ENCODE measurements around the gene TSPAN32. TPM values are rescaled to one million over a fixed set of nuclear protein-coding genes. Genes with fewer than 3 reads are reported as not detected.

TSPAN32 gene
- total and polyA plus RNA-seq, 5 donors from 2014 or later: 13.8 to 60.7 (median 43.0) TPM

- peaks cover 18% of the 10 kb centered on the region for H3K36me3 Mint-ChIP-seq
Measured at GRCh38 chr11:2293984-2294925, 7.6 kb upstream of the TSPAN32 start.

GRCh38 chr11:2294926-2295290 is 6.9 kb upstream of the TSPAN32 start:
- H3K9me3 ChIP-seq (ENCODE audit: control insufficient read depth in 2 of 2, low read length in 2 of 2): no peaks in the 10 kb centered on the region
- peak overlapping the region; percentile 20 to 63 (median 34) for H3K27ac Mint-ChIP-seq
- peaks cover 12% of the 10 kb centered on the region for H3K36me3 Mint-ChIP-seq
- H3K4me3 ChIP-seq (ENCODE audit: low read depth, low read length): no peak overlapping the region
- ATAC-seq (ENCODE audit: low read depth in 2 of 2) (no peak), DNase-seq (no peak)
- no peak overlapping the region for H3K27ac ChIP-seq (ENCODE audit: insufficient read depth, low read length, poor library complexity, severe bottlenecking)
- H3K4me3 Mint-ChIP-seq: peak overlapping the region in 1 of 4 donors; percentile 38
- H3K4me1 ChIP-seq (ENCODE audit: control insufficient read depth, insufficient read depth, low read length, poor library complexity, severe bottlenecking): peaks cover 23% of the 10 kb centered on the region
- H3K36me3 ChIP-seq (ENCODE audit: control insufficient read depth, insufficient read depth, low read length): no peaks in the 10 kb centered on the region
- no peaks in the 10 kb centered on the region for H3K27me3 ChIP-seq (ENCODE audit: control insufficient read depth, insufficient read depth, low read length)
- H3K27me3 Mint-ChIP-seq: peaks cover 5% of the 10 kb centered on the region
- no peaks in the 10 kb centered on the region for H3K9me3 Mint-ChIP-seq
- H3K4me1 Mint-ChIP-seq: peaks cover 0 to 41% (median 11%) of the 10 kb centered on the region in 4 donors

More at GRCh38 chr11:2293984-2294925, 7.6 kb upstream of the TSPAN32 start:
- H3K27me3 Mint-ChIP-seq: peaks cover 5% of the 10 kb centered on the region
- H3K4me1 Mint-ChIP-seq: peaks cover 0 to 42% (median 9%) of the 10 kb centered on the region in 4 donors
- H3K4me3 Mint-ChIP-seq: peak overlapping the region in 1 of 4 donors; percentile 83
- DNase-seq (peak in 1 of 3 donors; percentile 0), ATAC-seq (ENCODE audit: low read depth in 2 of 2) (no peak)
- Histone ChIP-seq H3K27ac (ENCODE audit: insufficient read depth, low read length, poor library complexity, severe bottlenecking) (no peak overlapping the region), H3K36me3 (ENCODE audit: control insufficient read depth, insufficient read depth, low read length) (no peaks in the 10 kb centered on the region), H3K4me3 (ENCODE audit: low read depth, low read length) (no peak overlapping the region), H3K9me3 (ENCODE audit: control insufficient read depth in 2 of 2, low read length in 2 of 2) (no peaks in the 10 kb centered on the region), H3K27me3 (ENCODE audit: control insufficient read depth, insufficient read depth, low read length) (no peaks in the 10 kb centered on the region), H3K4me1 (ENCODE audit: control insufficient read depth, insufficient read depth, low read length, poor library complexity, severe bottlenecking) (peaks cover 17% of the 10 kb centered on the region)
- H3K27ac Mint-ChIP-seq: peak overlapping the region; percentile 20 to 63 (median 62)
- no peaks in the 10 kb centered on the region for H3K9me3 Mint-ChIP-seq

GRCh38 chr11:2295971-2296912 is 5.6 kb upstream of the TSPAN32 start:
- H3K4me1 Mint-ChIP-seq: peaks cover 0 to 46% (median 13%) of the 10 kb centered on the region in 4 donors
- DNase-seq (no peak), ATAC-seq (ENCODE audit: low read depth in 2 of 2) (no peak)
- Histone ChIP-seq H3K9me3 (ENCODE audit: control insufficient read depth in 2 of 2, low read length in 2 of 2) (no peaks in the 10 kb centered on the region), H3K4me3 (ENCODE audit: low read depth, low read length) (no peak overlapping the region), H3K27ac (ENCODE audit: insufficient read depth, low read length, poor library complexity, severe bottlenecking) (no peak overlapping the region), H3K27me3 (ENCODE audit: control insufficient read depth, insufficient read depth, low read length) (no peaks in the 10 kb centered on the region), H3K36me3 (ENCODE audit: control insufficient read depth, insufficient read depth, low read length) (no peaks in the 10 kb centered on the region), H3K4me1 (ENCODE audit: control insufficient read depth, insufficient read depth, low read length, poor library complexity, severe bottlenecking) (peaks cover 34% of the 10 kb centered on the region)
- peaks cover 5% of the 10 kb centered on the region for H3K27me3 Mint-ChIP-seq
- H3K27ac Mint-ChIP-seq: peak overlapping the region in 2 of 3 donors; percentile 59 to 76
- H3K4me3 Mint-ChIP-seq: peak overlapping the region in 2 of 4 donors; percentile 23 to 38
- H3K36me3 Mint-ChIP-seq: peaks cover 10% of the 10 kb centered on the region
- no peaks in the 10 kb centered on the region for H3K9me3 Mint-ChIP-seq

- peak overlapping the region in 2 of 3 donors; percentile 86 to 91 for H3K27ac Mint-ChIP-seq
- H3K36me3 ChIP-seq (ENCODE audit: control insufficient read depth, insufficient read depth, low read length): no peaks in the 10 kb centered on the region
Measured at GRCh38 chr11:2296913-2297622, 4.7 kb upstream of the TSPAN32 start.

GRCh38 chr11:2297623-2298030 is 4.2 kb upstream of the TSPAN32 start:
- H3K36me3 ChIP-seq (ENCODE audit: control insufficient read depth, insufficient read depth, low read length): no peaks in the 10 kb centered on the region
- H3K27me3 ChIP-seq (ENCODE audit: control insufficient read depth, insufficient read depth, low read length): no peaks in the 10 kb centered on the region
- no peak for DNase-seq
- H3K4me1 ChIP-seq (ENCODE audit: control insufficient read depth, insufficient read depth, low read length, poor library complexity, severe bottlenecking): peaks cover 48% of the 10 kb centered on the region
- no peak overlapping the region for H3K27ac ChIP-seq (ENCODE audit: insufficient read depth, low read length, poor library complexity, severe bottlenecking)
- peaks cover 5% of the 10 kb centered on the region for H3K27me3 Mint-ChIP-seq
- no peak for ATAC-seq (ENCODE audit: low read depth in 2 of 2)
- no peaks in the 10 kb centered on the region for H3K9me3 Mint-ChIP-seq
- H3K27ac Mint-ChIP-seq: peak overlapping the region in 2 of 3 donors; percentile 86 to 91
- no peaks in the 10 kb centered on the region for H3K9me3 ChIP-seq (ENCODE audit: control insufficient read depth in 2 of 2, low read length in 2 of 2)
- H3K4me3 Mint-ChIP-seq: peak overlapping the region in 2 of 4 donors; percentile 10 to 64
- H3K4me3 ChIP-seq (ENCODE audit: low read depth, low read length): no peak overlapping the region
- peaks cover 0 to 54% (median 18%) of the 10 kb centered on the region in 4 donors for H3K4me1 Mint-ChIP-seq
- H3K36me3 Mint-ChIP-seq: peaks cover 10% of the 10 kb centered on the region

More at GRCh38 chr11:2296913-2297622, 4.7 kb upstream of the TSPAN32 start:
- H3K4me3 Mint-ChIP-seq: no peak overlapping the region
- DNase-seq (no peak), ATAC-seq (ENCODE audit: low read depth in 2 of 2) (no peak)
- Histone ChIP-seq H3K4me3 (ENCODE audit: low read depth, low read length) (no peak overlapping the region), H3K9me3 (ENCODE audit: control insufficient read depth in 2 of 2, low read length in 2 of 2) (no peaks in the 10 kb centered on the region), H3K27me3 (ENCODE audit: control insufficient read depth, insufficient read depth, low read length) (no peaks in the 10 kb centered on the region), H3K4me1 (ENCODE audit: control insufficient read depth, insufficient read depth, low read length, poor library complexity, severe bottlenecking) (peaks cover 42% of the 10 kb centered on the region), H3K27ac (ENCODE audit: insufficient read depth, low read length, poor library complexity, severe bottlenecking) (no peak overlapping the region)
- no peaks in the 10 kb centered on the region for H3K9me3 Mint-ChIP-seq
- peaks cover 0 to 53% (median 17%) of the 10 kb centered on the region in 4 donors for H3K4me1 Mint-ChIP-seq
- peaks cover 5% of the 10 kb centered on the region for H3K27me3 Mint-ChIP-seq
- H3K36me3 Mint-ChIP-seq: peaks cover 10% of the 10 kb centered on the region

GRCh38 chr11:2298131-2298794 is 3.5 kb upstream of the TSPAN32 start:
- H3K9me3 Mint-ChIP-seq: no peaks in the 10 kb centered on the region

More at GRCh38 chr11:2298131-2298794, 3.5 kb upstream of the TSPAN32 start:
- peak overlapping the region in 2 of 3 donors; percentile 77 to 91 for H3K27ac Mint-ChIP-seq
- Histone ChIP-seq H3K27me3 (ENCODE audit: control insufficient read depth, insufficient read depth, low read length) (no peaks in the 10 kb centered on the region), H3K4me3 (ENCODE audit: low read depth, low read length) (no peak overlapping the region), H3K9me3 (ENCODE audit: control insufficient read depth in 2 of 2, low read length in 2 of 2) (no peaks in the 10 kb centered on the region), H3K4me1 (ENCODE audit: control insufficient read depth, insufficient read depth, low read length, poor library complexity, severe bottlenecking) (peaks cover 54% of the 10 kb centered on the region), H3K36me3 (ENCODE audit: control insufficient read depth, insufficient read depth, low read length) (no peaks in the 10 kb centered on the region), H3K27ac (ENCODE audit: insufficient read depth, low read length, poor library complexity, severe bottlenecking) (peak overlapping the region; percentile 51)
- ATAC-seq (ENCODE audit: low read depth in 2 of 2): no peak
- DNase-seq: no peak
- peaks cover 10% of the 10 kb centered on the region for H3K36me3 Mint-ChIP-seq
- H3K4me3 Mint-ChIP-seq: peak overlapping the region in 3 of 4 donors; percentile 10 to 83 (median 64)
- H3K4me1 Mint-ChIP-seq: peaks cover 0 to 60% (median 18%) of the 10 kb centered on the region in 4 donors
- H3K27me3 Mint-ChIP-seq: peaks cover 5% of the 10 kb centered on the region

Data from CD4-positive, CD25-positive, alpha-beta regulatory T cell (primary cell).